Subcutaneous abdominal adipose tissue (tissue), 5 donors: ENCODE results near the gene LCN2.
"Not testable (repeated sequence)": the region's sequence is repeated elsewhere in the genome, so short reads cannot be mapped to it uniquely, and the experiment has no call there.

Experiments used
- H3K27ac ChIP-seq: one replicate; pipeline ENCODE4 v1.7.0; 2013; ENCODE audit warnings: low read depth, mild to moderate bottlenecking, inconsistent platforms, low read length, moderate library complexity
- H3K27me3 ChIP-seq, 5 donors: one replicate each; pipeline ENCODE4 v1.7.0; 2013; ENCODE audit warnings: low read length in 5 of 5, inconsistent platforms in 1 of 5; ENCODE audit not compliant: control insufficient read depth in 5 of 5, insufficient read depth in 4 of 5
- H3K36me3 ChIP-seq, 5 donors: one replicate each; pipeline ENCODE4 v1.7.0; 2013; ENCODE audit warnings: low read length in 5 of 5; ENCODE audit not compliant: control insufficient read depth in 5 of 5, insufficient read depth in 5 of 5
- H3K4me1 ChIP-seq, 5 donors: one replicate each; pipeline ENCODE4 v1.7.0; 2013; ENCODE audit warnings: low read length in 5 of 5, mild to moderate bottlenecking in 3 of 5, moderate library complexity in 1 of 5; ENCODE audit not compliant: control insufficient read depth in 5 of 5, insufficient read depth in 5 of 5
- H3K4me3 ChIP-seq, 5 donors: one replicate each; pipeline ENCODE4 v1.7.0; 2013; ENCODE audit warnings: low read length in 5 of 5, low read depth in 1 of 5
- H3K9ac ChIP-seq, 5 donors: one replicate each; pipeline ENCODE4 v1.7.0; 2013; ENCODE audit warnings: low read length in 5 of 5, mild to moderate bottlenecking in 4 of 5, moderate library complexity in 3 of 5
- H3K9me3 ChIP-seq, 5 donors: one replicate each; pipeline ENCODE4 v1.7.0; 2013; ENCODE audit warnings: low read length in 5 of 5; ENCODE audit not compliant: control insufficient read depth in 5 of 5
- donor health status: healthy.
- donor health status: healthy.
- donor health status: healthy.
- donor health status: healthy.
- donor health status: healthy.

LCN2 gene

GRCh38 chr9:128105538-128106175, 43.6 kb upstream of the LCN2 start:
- peak overlapping the region in 1 of 5 donors; percentile 35 for H3K9ac ChIP-seq

GRCh38 chr9:128106181-128106939, 42.9 kb upstream of the LCN2 start:
- H3K27ac ChIP-seq = no peak overlapping the region
- peaks cover 0 to 69% (median 61%) of the 10 kb centered on the region in 5 donors for H3K36me3 ChIP-seq
- H3K4me1 ChIP-seq = peaks cover 4 to 30% (median 28%) of the 10 kb centered on the region in 5 donors

More at GRCh38 chr9:128105538-128106175, 43.6 kb upstream of the LCN2 start:
- H3K9me3 ChIP-seq = no peaks in the 10 kb centered on the region
- H3K27me3 ChIP-seq = no peaks in the 10 kb centered on the region
- H3K36me3 ChIP-seq = peaks cover 0 to 74% (median 65%) of the 10 kb centered on the region in 5 donors
- H3K4me1 ChIP-seq = peaks cover 11 to 37% (median 35%) of the 10 kb centered on the region in 5 donors
- H3K27ac ChIP-seq = no peak overlapping the region
- H3K4me3 ChIP-seq = no peak overlapping the region

GRCh38 chr9:128106940-128107467, 42.2 kb upstream of the LCN2 start:
- H3K4me1 ChIP-seq = peaks cover 2 to 24% (median 22%) of the 10 kb centered on the region in 5 donors
- H3K27me3 ChIP-seq = no peaks in the 10 kb centered on the region
- no peak overlapping the region for H3K4me3 ChIP-seq
- H3K36me3 ChIP-seq = peaks cover 0 to 65% (median 57%) of the 10 kb centered on the region in 5 donors
- no peak overlapping the region for H3K27ac ChIP-seq
- no peak overlapping the region for H3K9ac ChIP-seq
- no peaks in the 10 kb centered on the region for H3K9me3 ChIP-seq

More at GRCh38 chr9:128106181-128106939, 42.9 kb upstream of the LCN2 start:
- no peak overlapping the region for H3K9ac ChIP-seq
- H3K4me3 ChIP-seq = no peak overlapping the region
- H3K9me3 ChIP-seq = no peaks in the 10 kb centered on the region
- H3K27me3 ChIP-seq = no peaks in the 10 kb centered on the region

GRCh38 chr9:128107468-128108268, 41.6 kb upstream of the LCN2 start:
- H3K27ac ChIP-seq = no peak overlapping the region
- no peak overlapping the region for H3K9ac ChIP-seq
- no peaks in the 10 kb centered on the region for H3K9me3 ChIP-seq
- peaks cover 0 to 58% (median 51%) of the 10 kb centered on the region in 5 donors for H3K36me3 ChIP-seq
- H3K27me3 ChIP-seq = no peaks in the 10 kb centered on the region
- H3K4me3 ChIP-seq = no peak overlapping the region
- H3K4me1 ChIP-seq = peaks cover 0 to 17% (median 16%) of the 10 kb centered on the region in 5 donors

- no peaks in the 10 kb centered on the region for H3K27me3 ChIP-seq
- no peaks in the 10 kb centered on the region for H3K9me3 ChIP-seq
- peaks cover 0 to 50% (median 43%) of the 10 kb centered on the region in 5 donors for H3K36me3 ChIP-seq
- H3K9ac ChIP-seq = no peak overlapping the region
- no peak overlapping the region for H3K4me3 ChIP-seq
- no peak overlapping the region for H3K27ac ChIP-seq
- peaks cover 0 to 9% (median 8%) of the 10 kb centered on the region in 5 donors for H3K4me1 ChIP-seq
Measured at GRCh38 chr9:128108269-128109049, 40.8 kb upstream of the LCN2 start.

GRCh38 chr9:128109050-128109709, 40.1 kb upstream of the LCN2 start:
- H3K36me3 ChIP-seq = peaks cover 0 to 43% (median 35%) of the 10 kb centered on the region in 5 donors
- H3K9me3 ChIP-seq = no peaks in the 10 kb centered on the region
- peaks cover 0 to 3% (median 1%) of the 10 kb centered on the region in 5 donors for H3K4me1 ChIP-seq
- no peak overlapping the region for H3K27ac ChIP-seq
- H3K4me3 ChIP-seq = no peak overlapping the region
- no peak overlapping the region for H3K9ac ChIP-seq
- no peaks in the 10 kb centered on the region for H3K27me3 ChIP-seq

GRCh38 chr9:128111726-128112125, 37.5 kb upstream of the LCN2 start:
- not testable (repeated sequence) for H3K27me3 ChIP-seq, H3K4me3 ChIP-seq, H3K4me1 ChIP-seq, H3K27ac ChIP-seq, H3K9me3 ChIP-seq, H3K9ac ChIP-seq
- H3K36me3 ChIP-seq = peaks cover 0 to 30% (median 20%) of the 10 kb centered on the region in 5 donors

- Histone ChIP-seq H3K27me3 (no peaks in the 10 kb centered on the region), H3K27ac (no peak overlapping the region), H3K9me3 (no peaks in the 10 kb centered on the region), H3K9ac (no peak overlapping the region), H3K4me1 (peaks cover 0 to 7% (median 3%) of the 10 kb centered on the region in 5 donors), H3K4me3 (no peak overlapping the region), H3K36me3 (peaks cover 0 to 10% (median 0%) of the 10 kb centered on the region in 5 donors)
Measured at GRCh38 chr9:128113526-128114325, 35.5 kb upstream of the LCN2 start.
